ENCODE data around the gene SORL1. TPM values are rescaled to one million over a fixed set of nuclear protein-coding genes. Genes with fewer than 3 reads are reported as not detected.

The SORL1 gene
- total RNA-seq, 2 donors from 2014 or later = 66.1 to 121 TPM

- no peak for TF ChIP-seq CTCF (IDR thresholded peaks at IDR 0.05)
- Histone ChIP-seq H3K4me1 (no peaks in the 10 kb centered on the region), H3K4me3 (no peak overlapping the region), H3K9ac (ENCODE audit: low read depth in 2 of 2, low read length in 2 of 2) (no peak overlapping the region), H3K27ac (no peak overlapping the region), H3K36me3 (no peaks in the 10 kb centered on the region), H3K27me3 (no peaks in the 10 kb centered on the region), H3K9me3 (no peaks in the 10 kb centered on the region)
- intact Hi-C loops (cut with DNase I) = no loop called here
- no peak for DNase-seq
These were observed 29.4 kb upstream of the SORL1 start for GRCh38 chr11:121422675-121423074.

GRCh38 chr11:121425828-121426227, 26.3 kb upstream of the SORL1 start:
- no peak overlapping the region for H3K27ac ChIP-seq
- no peak for TF ChIP-seq CTCF (IDR thresholded peaks at IDR 0.05)
- no peaks in the 10 kb centered on the region for H3K9me3 ChIP-seq
- H3K4me3 ChIP-seq = no peak overlapping the region
- no peaks in the 10 kb centered on the region for H3K27me3 ChIP-seq
- H3K4me1 ChIP-seq = no peaks in the 10 kb centered on the region
- intact Hi-C loops (cut with DNase I) = no loop called here
- DNase-seq = no peak
- no peak overlapping the region for H3K9ac ChIP-seq (ENCODE audit: low read depth in 2 of 2, low read length in 2 of 2)
- H3K36me3 ChIP-seq = no peaks in the 10 kb centered on the region

- Histone ChIP-seq H3K4me3 (peak overlapping the region; percentile 19), H3K27ac (no peak overlapping the region), H3K27me3 (no peaks in the 10 kb centered on the region), H3K9ac (ENCODE audit: low read depth in 2 of 2, low read length in 2 of 2) (peak overlapping the region in 1 of 2 donors; percentile 14), H3K9me3 (no peaks in the 10 kb centered on the region), H3K4me1 (no peaks in the 10 kb centered on the region), H3K36me3 (no peaks in the 10 kb centered on the region)
- intact Hi-C loops (cut with DNase I) = no loop called here
- TF ChIP-seq CTCF (IDR thresholded peaks at IDR 0.05) = no peak
- DNase-seq = peak; percentile 58
These were observed 25.4 kb upstream of the SORL1 start for GRCh38 chr11:121426476-121427399.

GRCh38 chr11:121427400-121427744, 24.7 kb upstream of the SORL1 start:
- no peak overlapping the region for H3K27ac ChIP-seq
- no peak for TF ChIP-seq CTCF (IDR thresholded peaks at IDR 0.05)
- H3K4me3 ChIP-seq = peak overlapping the region; percentile 19
- H3K27me3 ChIP-seq = no peaks in the 10 kb centered on the region
- intact Hi-C loops (cut with DNase I) = no loop called here
- H3K9me3 ChIP-seq = no peaks in the 10 kb centered on the region
- H3K36me3 ChIP-seq = no peaks in the 10 kb centered on the region
- no peak for DNase-seq
- no peak overlapping the region for H3K9ac ChIP-seq (ENCODE audit: low read depth in 2 of 2, low read length in 2 of 2)
- H3K4me1 ChIP-seq = no peaks in the 10 kb centered on the region

- Histone ChIP-seq H3K4me3 (no peak overlapping the region), H3K27me3 (no peaks in the 10 kb centered on the region), H3K27ac (no peak overlapping the region), H3K9ac (ENCODE audit: low read depth in 2 of 2, low read length in 2 of 2) (no peak overlapping the region), H3K9me3 (no peaks in the 10 kb centered on the region), H3K36me3 (no peaks in the 10 kb centered on the region), H3K4me1 (no peaks in the 10 kb centered on the region)
- no peak for TF ChIP-seq CTCF (IDR thresholded peaks at IDR 0.05)
- no peak for DNase-seq
- intact Hi-C loops (cut with DNase I) = no loop called here
These were observed 22.6 kb upstream of the SORL1 start for GRCh38 chr11:121429556-121429955.

All from colonic mucosa (tissue), 4 donors.